HG03520 (cell line): ENCODE measurements around the gene PRDM1.
A peak's percentile ranks its signal among the peaks of the same experiment; 100 is the strongest.

ENCODE experiments used
- ATAC-seq: cut with Tn5 transposase; IDR thresholded peaks from one replicate; pipeline ENCODE4 v1.9.1; 2021; ENCODE audit warnings: mild to moderate bottlenecking, moderate library complexity; ENCODE audit not compliant: unreplicated experiment

The PRDM1 gene

DNA sequence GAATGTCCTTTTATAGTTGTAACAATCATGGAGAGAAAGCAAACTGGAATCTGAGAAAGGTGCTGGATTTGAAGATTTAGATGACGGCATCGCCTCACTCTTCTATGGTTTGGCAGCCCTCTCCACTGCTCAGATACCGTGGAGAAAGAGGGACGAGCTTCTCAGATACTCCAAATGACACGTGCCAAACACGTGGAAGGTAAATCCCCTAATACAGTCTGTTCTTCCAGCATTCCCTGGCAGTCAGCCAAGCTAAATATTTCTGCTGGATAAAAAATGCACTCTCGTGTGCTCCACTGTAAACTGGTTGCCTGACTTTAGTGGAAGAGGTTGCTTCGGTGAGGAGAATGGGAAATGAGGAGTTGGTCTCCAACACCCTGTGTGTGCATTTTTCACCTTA, 16.7 kb upstream of the PRDM1 start:
- no peak for ATAC-seq

DNA sequence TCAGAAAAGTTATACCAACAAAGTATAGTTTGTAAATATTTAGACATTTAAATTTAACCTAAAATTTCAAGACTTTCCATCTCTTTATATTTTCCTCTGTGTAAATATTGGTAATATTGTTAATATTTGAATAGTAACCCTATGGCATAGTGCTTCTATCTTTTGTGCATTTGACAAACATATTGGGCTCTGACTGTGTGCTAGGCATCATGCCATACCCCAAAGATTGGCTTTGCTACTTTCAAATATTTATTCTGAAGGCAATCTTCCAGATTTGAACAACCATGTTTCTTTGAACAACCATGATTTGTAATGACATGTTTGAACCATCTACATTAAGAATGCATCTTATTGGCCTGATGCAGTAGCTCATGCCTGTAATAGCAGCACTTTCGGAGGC, 15.5 kb upstream of the PRDM1 start:
- no peak for ATAC-seq

- no peak for ATAC-seq
Measured at GRCh38 chr6:106072501-106073090, 13.5 kb upstream of the PRDM1 start.

DNA sequence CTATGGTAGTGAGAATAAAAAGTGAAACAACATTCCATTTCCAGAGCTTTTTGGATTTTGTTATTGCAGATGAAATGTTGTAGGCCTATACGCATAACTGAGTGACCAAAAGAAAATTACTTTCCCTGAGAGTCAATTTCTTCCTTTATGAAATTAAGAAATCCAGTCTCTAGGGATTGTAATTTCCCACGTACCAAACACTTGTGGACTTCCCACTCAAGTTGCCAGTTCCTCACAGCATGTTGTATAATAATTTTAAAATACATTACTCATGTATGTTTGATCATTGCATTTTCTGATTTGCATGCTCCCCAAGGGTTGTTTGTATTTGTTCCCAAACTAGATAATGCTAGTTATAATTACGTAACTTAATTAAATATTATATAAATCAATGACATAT, 12.0 kb upstream of the PRDM1 start:
- no peak for ATAC-seq

DNA sequence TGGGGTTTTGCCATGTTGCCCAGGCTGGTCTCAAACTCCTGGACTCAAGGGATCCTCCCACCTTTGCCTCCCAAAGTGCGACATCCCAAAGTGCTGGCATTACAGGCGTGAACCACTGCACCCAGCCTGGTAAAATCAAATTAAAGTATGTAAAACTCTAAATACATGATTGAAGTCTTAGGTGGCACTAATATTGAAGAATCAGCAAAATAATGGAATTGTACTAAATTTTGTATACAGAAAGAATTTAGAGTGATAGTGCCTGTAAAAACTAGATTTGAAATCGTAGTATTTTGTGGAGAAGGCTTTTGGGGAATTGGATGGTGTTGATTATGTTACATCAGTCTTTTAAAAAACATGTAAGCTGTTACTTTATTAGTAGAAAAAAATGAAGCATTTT, 10.0 kb upstream of the PRDM1 start:
- ATAC-seq = no peak

DNA sequence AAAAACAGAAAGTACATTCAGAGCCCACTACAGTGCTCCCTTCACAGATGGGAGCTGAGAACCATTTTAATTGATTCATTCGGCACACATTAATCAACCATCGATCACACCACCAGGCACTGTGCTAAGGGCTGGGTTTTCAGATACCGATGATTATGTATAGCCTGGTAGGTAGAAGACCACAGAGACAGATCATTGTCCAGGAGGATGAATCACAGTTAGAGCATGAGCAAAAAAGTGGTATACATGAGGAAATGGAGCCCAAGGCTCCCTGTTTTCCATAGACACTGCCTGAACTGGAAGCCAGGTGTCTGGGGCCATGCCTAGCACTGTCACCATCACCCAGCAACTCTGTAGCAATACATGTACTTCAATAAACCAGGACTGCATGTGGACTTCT, 9.0 kb upstream of the PRDM1 start:
- ATAC-seq = no peak

- ATAC-seq = no peak
Measured at GRCh38 chr6:106077881-106078280, 8.3 kb upstream of the PRDM1 start.

- ATAC-seq = no peak
Measured at GRCh38 chr6:106079961-106080762, 6.0 kb upstream of the PRDM1 start.

- ATAC-seq = no peak
Measured at GRCh38 chr6:106080763-106081095, 5.4 kb upstream of the PRDM1 start.

DNA sequence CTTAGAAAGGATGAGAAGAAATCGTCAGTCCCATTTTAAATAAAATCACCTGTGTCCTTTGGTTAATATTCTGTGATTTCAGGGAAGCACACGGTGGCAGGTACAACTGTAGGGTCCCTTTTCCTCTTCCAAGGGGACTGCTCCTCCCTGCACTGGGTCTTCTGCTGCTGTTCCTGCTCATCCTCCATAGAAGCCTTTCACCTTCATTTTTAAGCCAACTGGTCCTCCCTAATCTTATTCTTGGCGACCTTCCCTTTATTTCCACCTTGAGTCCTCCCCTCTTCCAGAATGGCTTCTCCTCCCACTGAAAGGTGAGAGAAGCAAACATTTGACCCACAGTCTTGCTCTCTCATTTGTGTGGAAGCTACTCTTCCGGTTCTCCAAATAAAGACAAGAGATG, 4.4 kb upstream of the PRDM1 start:
- ATAC-seq = no peak

DNA sequence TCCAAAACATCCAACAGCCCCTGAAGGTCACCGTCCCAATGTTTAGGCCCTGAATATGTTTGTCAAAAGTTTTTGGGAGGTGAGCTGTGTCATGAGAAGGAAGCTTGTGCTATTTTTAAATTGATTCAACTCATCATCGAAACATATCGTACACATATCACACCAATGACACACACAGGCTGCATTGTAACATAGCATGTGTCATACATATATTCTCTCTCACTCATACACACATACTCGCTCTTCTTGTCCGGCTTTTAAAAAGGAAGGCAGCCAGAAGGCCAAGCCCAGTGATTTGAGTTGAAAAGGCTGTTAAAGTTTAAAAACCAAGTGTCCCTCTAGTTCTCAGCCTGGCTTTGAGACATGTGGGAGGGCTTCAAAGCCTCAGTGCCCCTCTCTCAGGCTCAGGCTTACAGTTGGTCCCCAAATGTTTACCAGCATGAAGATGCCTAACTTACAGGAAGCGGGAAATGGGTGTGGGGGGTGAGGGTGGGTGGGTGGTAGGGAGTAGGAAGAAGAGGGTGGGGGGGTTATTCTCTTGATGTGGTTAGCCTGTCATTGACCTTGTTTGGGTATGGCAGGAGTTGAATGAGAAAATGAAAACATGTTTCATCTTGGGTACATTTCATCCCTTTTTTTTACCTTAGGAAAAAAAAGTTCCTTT, 3.3 kb upstream of the PRDM1 start:
- no peak for ATAC-seq

DNA sequence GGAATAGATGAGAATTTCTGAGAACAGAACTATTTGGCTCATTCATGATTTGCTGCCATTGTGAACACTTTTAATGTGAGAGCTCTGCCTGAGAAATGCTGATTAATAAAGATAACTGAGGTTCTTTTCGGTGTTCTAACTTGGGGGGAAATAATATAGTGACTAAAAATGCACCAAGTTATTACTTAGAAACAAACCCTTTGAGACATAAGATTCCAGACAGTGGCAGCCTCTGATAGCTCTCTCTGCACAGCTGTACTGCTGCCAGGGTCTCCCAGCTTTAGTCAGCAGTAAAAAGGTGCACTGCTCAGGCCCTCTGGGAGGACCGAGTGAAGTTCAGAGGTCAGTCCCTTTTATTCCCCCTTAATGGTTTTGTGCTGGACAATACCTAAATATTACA, 2.5 kb upstream of the PRDM1 start:
- ATAC-seq = no peak

- peak; percentile 76 for ATAC-seq
Measured at GRCh38 chr6:106084106-106084988, 1.8 kb upstream of the PRDM1 start.

DNA sequence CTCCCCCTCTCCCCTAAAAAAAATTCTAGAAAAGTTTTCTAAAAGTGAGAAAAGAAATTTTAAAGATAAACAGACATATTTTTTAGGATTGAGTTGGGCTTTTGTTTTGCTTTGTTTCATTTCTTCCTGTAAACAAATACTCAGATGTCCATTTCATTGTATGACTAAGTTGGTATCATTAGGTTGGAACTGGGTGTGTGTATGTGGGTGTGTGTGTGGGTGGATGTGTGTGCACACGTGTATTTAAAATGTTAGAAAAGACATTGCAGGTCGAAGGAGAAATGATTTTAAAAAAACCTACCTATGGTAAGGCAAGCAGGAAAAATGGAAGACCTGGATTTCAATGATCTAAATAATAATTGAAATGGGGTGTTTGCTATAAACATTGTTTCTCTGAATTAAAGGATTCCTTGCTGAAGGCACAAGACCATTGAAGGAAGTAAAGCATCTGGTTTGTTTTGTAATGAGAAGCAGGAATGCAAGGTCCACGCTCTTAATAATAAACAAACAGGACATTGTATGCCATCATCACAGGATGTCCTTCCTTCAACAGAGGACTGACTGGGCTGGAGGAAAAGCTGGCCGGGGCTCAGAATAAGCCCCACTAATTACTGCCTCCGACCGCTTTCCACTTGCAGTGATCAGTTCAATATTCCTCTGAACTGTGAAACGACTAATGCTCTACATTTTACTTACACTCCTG, 996 bp upstream of the PRDM1 start:
- no peak for ATAC-seq

DNA sequence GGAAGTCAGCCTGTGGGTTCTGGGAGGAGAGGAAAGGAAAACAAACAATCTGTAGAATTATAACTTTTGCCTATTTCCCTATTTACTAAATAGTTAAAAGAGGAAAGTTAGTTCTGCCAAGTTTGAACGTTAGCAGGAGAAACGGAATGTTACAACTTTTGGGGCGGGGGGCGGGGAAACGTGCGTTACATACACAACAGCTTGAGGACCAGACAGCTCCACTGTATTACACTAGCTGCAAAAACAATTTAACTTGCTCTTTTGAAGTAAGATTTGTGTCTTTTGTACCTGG, 498 bp upstream of the PRDM1 start:
- no peak for ATAC-seq

DNA sequence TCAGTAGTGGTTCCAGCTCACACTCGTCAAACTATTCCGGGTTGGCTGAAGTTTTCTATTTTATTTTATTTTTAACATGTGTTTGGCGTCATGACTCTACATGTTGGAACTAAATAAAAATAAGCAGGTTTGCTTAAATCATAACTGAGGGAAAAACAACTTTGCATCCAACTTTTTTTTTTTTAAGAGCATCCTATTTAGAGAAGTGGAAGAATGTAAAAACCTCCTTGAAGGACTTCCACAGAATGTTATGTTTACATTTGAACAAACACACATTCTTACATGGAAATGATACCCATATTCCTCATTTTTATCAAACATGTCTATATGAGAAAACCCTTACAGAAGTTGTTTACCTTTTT, 659 bp downstream of the PRDM1 start:
- no peak for ATAC-seq

DNA sequence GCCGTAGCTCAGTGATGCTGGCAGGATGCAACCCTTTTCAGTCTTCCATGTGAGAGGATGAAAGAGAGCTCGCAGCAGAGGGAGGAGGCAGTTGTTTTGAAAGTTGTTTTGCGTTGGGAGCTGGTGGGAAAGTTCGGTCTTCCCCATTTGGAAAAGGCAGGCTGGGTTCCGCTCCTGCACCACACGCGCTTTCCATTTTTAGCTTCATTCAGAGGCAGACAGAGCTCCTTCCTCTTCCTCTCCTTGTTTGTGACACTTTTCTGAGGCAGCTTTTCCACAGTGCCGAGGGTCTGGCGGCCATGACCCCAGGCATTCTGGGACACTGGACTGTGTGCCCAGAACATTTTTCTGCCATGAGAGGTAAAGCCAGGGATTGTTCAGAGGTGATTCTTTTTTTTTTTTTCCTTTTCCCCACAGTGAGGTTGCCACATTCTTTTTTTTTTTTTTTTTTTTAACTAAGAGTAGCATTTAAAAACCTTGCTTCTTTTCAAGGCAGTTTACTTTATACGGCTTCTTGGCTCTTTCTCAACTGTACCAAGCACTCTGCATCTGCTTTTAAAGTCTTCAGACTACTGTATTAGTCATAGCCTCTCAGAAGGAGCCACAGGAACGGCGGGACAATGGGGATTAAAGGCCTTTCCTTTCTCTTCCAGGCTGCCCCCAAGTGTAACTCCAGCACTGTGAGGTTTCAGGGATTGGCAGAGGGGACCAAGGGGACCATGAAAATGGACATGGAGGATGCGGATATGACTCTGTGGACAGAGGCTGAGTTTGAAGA, 1.6 kb downstream of the PRDM1 start:
- no peak for ATAC-seq

DNA sequence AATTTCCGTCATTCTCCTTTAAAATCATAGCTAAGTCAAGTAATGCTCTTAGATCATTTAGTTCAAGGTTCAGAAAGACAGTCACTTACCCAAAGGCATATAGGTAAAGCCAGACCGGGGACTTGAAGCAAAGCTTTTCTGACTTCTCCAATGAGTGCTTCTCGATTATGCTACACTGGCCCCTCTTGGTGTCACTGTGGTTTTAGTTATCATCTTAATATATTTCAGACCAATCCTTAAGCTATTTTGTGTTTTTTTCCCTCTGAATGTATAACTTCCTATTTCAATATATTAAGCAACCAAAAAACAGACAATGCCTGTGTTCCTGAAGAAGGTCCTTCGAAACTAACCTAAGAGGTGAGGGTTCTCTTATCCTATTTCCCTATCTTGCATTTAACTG, 3.9 kb downstream of the PRDM1 start:
- no peak for ATAC-seq

DNA sequence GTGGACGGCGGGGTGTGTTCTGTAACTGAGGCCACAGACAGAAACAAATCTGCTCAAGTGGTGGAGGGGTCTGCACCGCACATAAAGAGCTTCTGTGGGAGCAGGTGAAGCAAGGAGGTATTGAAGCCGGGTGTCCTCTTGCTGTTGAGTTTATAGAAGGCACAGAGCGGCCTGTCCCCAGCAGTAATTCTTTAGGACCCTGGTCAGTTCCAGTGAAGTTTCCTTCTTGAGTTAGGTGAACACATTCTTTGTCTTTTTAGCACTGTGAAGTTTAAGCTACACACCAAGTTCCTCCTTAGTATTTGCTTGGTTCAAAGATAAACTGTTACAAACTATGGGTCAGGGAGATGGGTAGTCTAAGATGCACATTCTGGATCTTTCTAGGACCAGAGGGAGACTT, 6.1 kb downstream of the PRDM1 start:
- ATAC-seq = no peak

DNA sequence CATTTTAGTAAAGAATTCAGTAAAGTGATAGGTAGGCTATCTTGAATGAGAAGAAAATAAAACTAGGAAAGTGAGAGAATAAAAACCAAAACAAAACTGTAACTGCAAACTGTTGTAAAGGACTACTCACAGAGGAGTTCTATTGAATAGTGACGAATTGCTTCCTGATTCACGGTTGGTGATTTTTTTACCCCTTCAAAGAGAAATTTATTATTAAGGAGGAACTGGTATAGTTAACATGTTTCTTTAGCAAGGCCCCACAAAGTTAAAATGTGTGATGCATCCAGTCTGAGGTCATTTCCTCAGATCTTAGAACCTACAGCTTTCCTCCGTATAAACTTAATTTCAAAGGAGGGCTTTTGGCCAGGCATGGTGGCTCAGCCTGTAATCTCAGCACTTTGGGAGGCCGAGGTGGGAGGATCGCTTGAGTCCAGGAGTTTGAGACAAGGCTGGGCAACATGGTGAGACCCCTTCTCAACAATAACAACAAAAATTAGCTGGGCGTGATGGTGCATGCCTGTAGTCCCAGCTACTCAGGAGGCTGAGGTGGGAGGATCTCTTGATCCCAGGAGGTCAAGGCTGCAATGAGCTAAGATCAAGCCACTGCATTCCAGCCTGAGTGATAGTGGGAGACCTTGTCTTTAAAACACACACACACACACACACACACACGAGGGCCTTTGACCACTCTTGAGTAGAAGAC, 8.3 kb downstream of the PRDM1 start:
- no peak for ATAC-seq
